HK-2 (cell line): Measurements from ENCODE around the gene HDAC8.
"Not testable (repeated sequence)": the region's sequence is repeated elsewhere in the genome, so short reads cannot be mapped to it uniquely, and the experiment has no call there.

Experiments
- DNase-seq: peaks from one replicate; pipeline ENCODE4 v3.0.0-alpha.2; 2018; ENCODE audit not compliant: unreplicated experiment

Gene HDAC8

GRCh38 chrX:72461766-72462165, 110.9 kb downstream of the HDAC8 start:
- no peak for DNase-seq

- DNase-seq: no peak
These were observed 111.4 kb downstream of the HDAC8 start for GRCh38 chrX:72461288-72461687.

GRCh38 chrX:72460715-72461114, 111.9 kb downstream of the HDAC8 start:
- no peak for DNase-seq

- DNase-seq: not testable (repeated sequence)
These were observed 123.6 kb downstream of the HDAC8 start for GRCh38 chrX:72449034-72449433.

GRCh38 chrX:72440764-72441163, 131.9 kb downstream of the HDAC8 start:
- DNase-seq: not testable (repeated sequence)

GRCh38 chrX:72436010-72436409, 136.6 kb downstream of the HDAC8 start:
- no peak for DNase-seq

GRCh38 chrX:72430405-72430968, 142.2 kb downstream of the HDAC8 start:
- DNase-seq: no peak

- no peak for DNase-seq
These were observed 150.8 kb downstream of the HDAC8 start for GRCh38 chrX:72421797-72422196.

GRCh38 chrX:72409993-72410392, 162.7 kb downstream of the HDAC8 start:
- DNase-seq: no peak

GRCh38 chrX:72408885-72409284, 163.8 kb downstream of the HDAC8 start:
- DNase-seq: no peak

GRCh38 chrX:72405136-72405535, 167.5 kb downstream of the HDAC8 start:
- DNase-seq: not testable (repeated sequence)

- no peak for DNase-seq
These were observed 170.0 kb downstream of the HDAC8 start for GRCh38 chrX:72402614-72403013.

- no peak for DNase-seq
These were observed 172.8 kb downstream of the HDAC8 start for GRCh38 chrX:72399816-72400215.

- no peak for DNase-seq
These were observed 176.5 kb downstream of the HDAC8 start for GRCh38 chrX:72396117-72396516.

GRCh38 chrX:72395237-72395636, 177.4 kb downstream of the HDAC8 start:
- DNase-seq: no peak

- DNase-seq: no peak
These were observed 178.0 kb downstream of the HDAC8 start for GRCh38 chrX:72394518-72395170.

GRCh38 chrX:72393836-72394517, 178.7 kb downstream of the HDAC8 start:
- DNase-seq: no peak

- no peak for DNase-seq
These were observed 179.5 kb downstream of the HDAC8 start for GRCh38 chrX:72392816-72393800.

- DNase-seq: no peak
These were observed 180.6 kb downstream of the HDAC8 start for GRCh38 chrX:72392042-72392441.

GRCh38 chrX:72387247-72387646, 185.4 kb downstream of the HDAC8 start:
- no peak for DNase-seq

GRCh38 chrX:72382202-72382595, 190.4 kb downstream of the HDAC8 start:
- no peak for DNase-seq
